Measurements from ENCODE around the gene CFAP410.
"Not testable (repeated sequence)": the region's sequence is repeated elsewhere in the genome, so short reads cannot be mapped to it uniquely, and the experiment has no call there.

CFAP410 gene

DNA sequence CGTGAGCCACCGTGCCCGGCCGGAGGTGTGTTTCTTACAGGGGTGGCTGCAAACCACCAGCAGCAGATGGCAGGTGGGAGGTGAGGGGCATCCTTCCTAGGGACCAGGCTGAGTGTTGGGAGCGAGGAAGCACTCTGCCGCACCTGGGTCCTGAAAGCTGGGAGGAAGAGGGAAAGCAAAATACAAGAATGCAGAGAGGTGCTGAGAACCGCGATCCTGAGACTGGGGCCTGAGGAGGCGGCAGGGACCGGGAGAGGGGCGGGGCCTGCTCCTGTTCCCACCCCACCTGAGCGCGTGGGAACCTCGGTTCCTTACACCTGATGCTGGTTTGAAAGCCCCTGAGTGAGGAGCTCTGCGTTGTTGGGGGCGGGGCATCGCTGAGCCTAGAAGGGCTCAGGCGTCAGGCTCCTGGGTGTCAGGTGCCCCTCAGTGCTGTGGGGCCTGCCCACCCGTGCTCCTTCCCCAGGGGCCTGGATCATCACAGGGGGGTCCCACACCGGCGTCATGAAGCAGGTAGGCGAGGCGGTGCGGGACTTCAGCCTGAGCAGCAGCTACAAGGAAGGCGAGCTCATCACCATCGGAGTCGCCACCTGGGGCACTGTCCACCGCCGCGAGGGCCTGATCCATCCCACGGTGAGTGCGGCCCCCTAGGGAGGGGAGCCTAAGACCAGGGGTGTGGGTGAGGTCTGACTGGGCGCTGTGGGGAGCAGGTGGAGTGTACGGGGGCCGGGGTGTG is 29.7 kb upstream of the CFAP410 start:
- no peak for DNase-seq

DNA sequence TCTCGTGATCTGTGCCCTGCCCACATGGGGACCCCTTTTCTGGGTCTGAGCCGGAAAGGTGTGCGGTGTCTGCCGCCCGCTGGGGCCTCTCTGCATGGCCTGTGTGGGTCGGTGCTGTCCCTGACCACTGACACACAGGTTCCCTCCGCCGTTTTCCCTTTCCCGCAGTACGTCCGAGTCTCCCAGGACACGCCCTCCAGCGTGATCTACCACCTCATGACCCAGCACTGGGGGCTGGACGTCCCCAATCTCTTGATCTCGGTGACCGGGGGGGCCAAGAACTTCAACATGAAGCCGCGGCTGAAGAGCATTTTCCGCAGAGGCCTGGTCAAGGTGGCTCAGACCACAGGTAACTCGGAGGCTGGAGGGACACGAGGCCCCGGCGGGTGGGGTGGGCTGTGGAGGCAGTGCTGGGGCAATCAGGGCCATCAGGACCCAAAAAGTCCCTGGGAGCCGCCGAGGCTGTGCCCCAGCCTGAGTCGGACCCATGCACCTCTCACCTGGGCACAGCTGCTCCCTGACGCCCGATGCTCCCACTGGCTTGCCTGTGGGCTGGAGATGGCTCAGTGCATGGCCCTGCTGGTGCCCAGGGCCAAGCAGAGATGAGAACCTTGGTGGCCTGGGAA is 27.5 kb upstream of the CFAP410 start:
- DNase-seq = no peak

DNA sequence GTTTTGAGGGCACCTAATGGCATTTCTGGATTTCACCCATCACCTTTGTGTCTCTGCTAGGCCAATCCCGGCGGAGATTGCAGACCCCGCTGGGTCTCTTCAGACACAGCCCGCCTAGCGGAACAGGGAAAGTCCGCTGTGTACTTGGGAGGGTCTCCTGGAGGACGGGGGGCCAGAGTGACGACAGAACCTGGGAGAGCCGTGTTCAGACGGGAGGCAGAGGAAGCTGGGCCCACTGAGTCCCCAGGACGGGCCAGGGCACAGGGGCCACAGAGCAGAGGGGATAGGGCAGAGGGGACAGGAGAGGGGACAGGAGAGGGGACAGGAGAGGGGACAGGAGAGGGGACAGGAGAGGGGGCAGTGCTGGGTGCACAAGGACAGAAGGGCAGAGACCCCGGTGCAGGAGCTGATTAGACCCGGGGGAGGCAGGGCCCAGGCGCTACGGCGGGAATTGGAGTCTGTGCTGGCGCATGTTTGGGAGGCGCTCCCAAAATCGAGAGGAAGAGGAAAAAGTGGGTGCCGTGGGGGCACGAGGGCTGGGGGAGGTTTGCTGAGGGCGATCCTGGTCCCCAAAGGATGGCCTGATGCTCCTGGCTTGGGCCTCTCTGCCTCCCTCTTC is 26.9 kb upstream of the CFAP410 start:
- no peak for DNase-seq

DNA sequence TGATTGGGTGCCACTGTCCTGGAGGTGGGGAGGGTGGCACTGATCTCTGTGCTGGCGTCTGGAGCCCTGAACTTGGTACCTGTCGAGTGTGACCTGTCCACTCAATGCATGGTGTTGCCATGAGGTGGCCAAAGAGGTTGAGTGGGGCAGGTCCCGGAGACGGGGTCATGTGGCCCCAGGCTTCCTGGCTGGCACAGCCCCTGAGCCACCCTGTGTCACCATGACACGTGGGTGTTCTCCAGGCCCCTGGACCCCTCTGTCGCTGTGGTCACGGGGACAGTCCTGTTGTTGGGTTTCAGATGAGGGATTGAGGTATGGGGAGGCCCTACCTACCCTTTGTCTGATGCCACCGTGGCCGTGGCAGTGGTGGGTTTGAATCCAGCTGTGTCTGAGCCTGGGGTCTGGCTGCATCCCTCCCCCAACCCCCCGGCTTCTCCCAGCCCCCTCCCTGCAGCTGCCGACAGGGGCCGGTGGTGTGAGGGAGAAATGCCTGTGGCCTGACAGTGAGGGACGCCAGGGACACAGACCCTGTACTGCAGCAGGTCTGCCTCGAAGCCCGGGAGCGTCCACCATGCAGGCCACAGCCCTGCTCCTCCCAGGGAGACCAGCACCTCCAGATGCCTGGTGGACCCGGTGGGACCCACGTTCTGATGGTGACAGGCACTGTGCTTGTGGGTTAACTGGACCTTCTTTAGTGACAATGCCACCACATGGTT is 26.2 kb upstream of the CFAP410 start:
- DNase-seq = no peak

DNA sequence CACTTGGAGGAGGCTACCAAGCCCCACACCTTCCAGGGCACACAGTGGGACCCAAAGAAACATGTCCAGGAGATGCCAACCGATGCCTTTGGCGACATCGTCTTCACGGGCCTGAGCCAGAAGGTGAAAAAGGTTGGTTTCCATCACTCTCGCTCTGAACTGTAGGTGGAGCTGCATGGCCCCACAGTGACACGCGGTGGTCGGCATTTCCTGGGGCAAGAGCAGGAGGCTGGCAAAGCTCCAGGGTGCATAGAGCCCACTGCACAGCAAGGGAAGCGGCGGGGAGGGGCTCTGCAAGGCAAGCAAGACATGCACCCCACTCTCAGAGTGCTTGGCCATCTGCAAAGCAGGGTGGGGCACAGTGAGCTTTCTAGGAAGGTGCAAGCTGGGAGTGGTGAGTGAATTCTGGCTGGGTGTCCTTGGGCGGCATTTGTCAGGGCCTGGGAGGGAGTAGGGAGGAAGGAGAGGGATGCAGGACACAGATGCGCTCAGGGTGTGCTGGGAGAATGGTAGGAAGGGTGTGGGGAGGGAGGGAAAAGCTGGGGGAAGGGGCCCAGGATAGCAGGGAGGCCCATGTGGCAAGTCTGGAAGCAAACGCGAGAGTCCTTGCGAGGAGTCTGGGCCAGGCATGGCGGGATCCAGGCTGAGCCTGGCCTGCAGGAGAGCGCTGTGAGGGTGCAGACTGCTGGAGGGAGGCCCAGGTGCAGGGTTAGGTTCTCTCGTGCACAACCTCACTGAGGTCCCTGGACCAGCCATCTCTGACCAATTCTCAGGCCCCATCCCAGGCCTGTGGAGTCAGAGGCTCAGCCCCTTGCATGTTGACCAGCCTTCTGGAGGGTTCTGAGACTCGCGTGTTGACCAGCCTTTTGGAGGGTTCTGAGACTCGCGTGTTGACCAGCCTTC is 25.2 kb upstream of the CFAP410 start:
- DNase-seq = no peak

DNA sequence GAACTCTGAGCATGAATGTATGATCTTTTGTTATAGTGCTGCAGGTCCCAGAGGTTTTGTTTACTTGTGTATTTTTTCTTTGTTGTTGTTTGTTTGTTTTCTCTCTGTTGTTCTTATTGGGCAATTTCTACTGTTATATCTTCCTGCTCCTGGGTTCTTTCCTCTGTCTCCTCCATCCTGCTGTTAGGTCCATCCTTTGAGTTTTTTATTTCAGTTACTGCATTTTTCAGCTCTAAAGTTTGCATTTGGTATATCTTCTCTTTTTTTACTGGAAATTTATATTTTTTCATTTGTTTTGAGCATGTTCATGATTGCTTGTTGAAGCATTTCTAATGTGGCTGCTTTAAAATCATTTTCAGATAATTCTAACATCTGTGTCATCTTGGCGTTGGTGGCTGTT is 24.1 kb upstream of the CFAP410 start:
- DNase-seq = no peak

DNA sequence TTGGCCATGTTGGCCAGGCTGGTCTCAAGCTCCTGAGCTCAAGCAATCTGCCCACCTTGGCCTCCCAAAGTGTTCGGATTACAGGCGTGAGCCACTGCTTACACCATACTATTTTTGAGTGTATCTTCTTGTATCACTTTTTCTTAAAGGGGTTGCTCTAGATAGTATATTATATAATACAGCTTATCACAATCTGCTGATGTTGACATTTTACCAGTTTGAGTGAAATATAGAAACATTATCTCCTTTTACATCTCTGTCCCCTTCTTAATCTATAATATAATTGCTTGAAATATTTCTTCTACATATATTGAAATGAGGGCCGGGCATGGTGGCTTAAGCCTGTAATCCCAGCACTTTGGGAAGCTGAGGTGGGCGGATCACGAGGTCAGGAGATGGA is 22.7 kb upstream of the CFAP410 start:
- not testable (repeated sequence) for DNase-seq

DNA sequence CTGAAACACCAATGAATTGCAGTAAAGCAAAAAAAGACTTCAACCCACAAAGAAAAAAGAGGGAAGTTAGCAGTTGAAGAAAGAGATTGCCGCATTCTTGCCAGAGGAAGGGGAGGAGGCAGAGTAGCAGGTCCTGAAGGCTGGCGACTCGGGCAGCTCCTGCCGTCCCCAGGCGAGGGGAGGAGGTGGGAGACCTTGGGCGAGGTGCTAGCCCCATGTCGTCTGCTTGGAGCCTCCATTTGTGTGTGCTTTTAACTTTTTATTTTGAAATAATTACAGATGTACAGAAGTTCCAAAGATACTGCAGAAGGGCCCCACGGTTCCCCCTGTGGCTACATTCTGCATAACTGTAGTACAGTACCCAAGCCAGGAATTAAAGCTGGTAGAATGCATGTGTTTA is 21.0 kb upstream of the CFAP410 start:
- DNase-seq = peak; percentile 8

DNA sequence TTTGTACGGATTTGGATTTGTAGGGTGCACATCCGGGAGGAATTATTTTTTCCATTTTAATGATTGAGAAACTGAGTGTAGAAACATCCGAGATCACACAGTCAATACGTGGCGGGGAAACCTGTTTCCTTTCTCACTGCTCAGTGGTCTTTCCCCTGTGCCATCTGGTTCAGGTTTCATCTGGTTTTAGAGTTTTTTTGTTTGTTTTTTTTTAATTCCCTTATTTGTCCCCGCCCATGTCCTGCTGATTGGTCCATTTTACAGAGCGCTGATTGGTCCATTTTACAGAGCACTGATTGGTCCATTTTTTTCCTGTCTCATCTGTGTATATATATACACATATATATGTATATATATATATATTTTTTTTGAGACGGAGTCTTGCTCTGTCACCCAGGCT is 20.2 kb upstream of the CFAP410 start:
- DNase-seq = no peak

DNA sequence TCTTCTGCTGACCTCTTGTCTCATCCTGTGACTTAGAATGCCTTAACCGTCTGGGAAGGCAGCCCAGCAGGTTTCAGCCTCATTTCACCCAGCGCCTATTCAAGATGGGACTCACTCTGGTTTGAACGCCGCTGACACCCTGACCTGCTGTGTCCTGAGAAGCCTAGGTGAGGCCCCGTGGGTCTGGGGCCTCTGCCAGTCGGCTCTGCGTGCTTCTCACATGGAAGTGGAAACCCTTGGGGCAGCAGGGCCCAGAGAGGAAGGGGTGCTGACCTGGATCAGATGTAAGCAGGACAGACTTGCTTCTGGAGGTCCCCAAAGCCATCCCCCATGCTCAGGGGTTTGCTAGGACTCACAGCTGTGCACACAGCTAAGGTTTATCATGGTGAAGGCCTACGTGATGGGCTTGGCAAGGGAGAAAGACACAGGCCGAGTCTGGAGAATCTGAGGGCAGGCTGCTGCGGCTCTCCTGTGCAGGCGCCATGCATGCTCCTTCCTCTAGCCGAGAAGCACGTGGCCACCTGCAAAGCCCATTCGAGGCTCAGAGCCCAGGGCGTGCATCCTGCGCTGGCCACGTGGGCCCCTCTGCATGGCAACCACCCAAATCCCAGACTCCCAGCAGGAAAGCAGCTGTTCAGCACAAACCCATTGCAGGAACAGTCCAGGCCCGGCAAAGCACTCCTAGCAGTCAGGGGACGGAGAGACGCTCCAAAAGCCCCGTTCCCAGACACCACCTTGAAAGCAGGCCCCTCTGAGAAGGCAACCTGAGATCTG is 18.1 kb upstream of the CFAP410 start:
- no peak for DNase-seq

DNA sequence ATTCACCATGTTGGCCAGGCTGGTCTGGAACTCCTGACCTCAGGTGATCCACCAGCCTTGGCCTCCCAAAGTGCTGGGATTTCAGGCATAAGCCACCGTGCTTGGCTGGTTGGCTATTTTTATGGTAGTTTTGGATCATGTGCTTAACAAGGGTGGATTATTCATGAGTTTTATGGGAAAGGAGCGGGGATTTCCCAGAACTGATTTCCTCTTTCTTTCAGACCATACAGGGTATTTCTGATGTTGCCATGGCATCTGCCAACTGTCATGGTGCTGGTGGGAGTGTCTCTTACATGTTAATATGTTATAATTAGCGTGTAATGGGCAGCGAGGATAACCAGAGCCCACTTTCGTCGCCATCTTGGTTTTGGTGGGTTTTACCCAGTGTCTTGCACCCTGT is 17.4 kb upstream of the CFAP410 start:
- no peak for DNase-seq

DNA sequence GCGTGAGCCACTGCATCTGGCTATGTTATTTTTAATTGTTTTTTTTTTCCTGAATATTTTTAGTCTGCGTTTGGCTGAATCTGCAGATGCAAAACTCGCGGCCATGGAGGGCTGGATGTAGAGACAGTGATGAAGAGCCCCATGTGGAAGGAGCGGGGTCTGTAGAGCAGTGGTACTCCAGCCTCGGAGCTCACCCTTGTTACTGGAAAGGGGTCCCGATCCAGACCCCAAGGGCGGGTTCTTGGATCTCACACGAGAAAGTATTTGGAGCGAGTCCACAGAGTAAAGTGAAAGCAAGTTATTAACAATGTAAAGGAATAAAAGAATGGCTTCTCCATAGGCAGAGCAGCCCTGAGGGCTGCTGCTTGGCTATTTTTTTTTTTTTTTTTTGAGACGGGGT is 17.0 kb upstream of the CFAP410 start:
- DNase-seq = no peak

DNA sequence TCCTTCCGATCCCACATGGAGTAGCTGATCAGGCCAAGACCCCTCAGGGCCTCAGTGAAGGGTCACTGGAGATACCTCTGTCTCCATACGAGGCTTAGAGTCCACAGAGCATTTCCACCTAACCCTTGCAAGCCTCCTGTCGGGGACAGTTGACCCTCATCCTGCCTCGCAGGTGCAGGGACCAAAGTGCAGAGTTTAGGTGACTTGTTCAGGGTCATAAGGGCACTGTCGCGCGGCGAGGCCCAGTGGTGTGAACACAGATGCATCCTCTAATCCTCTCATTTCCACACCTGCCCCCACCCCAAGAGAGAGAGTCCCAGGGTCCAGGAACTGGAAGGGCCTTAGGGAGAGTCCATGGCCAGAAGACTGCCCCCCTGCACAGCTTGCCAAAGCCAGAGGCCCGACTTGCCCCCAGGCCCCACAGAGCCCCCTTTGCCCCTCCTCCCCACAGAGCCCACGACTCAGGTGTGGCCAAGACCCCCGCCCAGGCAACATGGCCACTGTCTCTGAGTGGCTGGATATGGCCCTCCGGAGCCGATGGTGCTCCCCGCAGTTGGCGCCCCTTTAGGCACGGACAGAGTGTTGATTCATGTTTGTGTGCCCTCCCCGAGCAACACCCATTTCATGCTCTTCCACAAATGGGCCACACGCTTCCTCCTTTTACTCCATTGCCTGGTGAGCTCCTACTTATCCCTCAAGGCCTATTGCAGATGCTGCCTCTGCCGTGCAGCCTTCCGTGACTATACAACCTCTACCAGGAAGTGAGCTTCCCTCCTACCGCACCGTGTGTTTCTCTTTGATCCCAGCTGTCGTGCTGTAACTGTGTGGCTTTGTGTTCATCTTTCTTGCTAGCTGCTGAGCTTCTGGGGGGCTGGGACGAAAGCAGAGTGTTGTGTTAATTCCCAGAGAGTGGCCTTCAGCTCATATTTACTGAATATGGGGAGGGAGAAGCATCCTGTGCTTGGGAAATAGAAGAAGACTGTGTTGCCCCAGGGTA is 15.9 kb upstream of the CFAP410 start:
- no peak for DNase-seq

DNA sequence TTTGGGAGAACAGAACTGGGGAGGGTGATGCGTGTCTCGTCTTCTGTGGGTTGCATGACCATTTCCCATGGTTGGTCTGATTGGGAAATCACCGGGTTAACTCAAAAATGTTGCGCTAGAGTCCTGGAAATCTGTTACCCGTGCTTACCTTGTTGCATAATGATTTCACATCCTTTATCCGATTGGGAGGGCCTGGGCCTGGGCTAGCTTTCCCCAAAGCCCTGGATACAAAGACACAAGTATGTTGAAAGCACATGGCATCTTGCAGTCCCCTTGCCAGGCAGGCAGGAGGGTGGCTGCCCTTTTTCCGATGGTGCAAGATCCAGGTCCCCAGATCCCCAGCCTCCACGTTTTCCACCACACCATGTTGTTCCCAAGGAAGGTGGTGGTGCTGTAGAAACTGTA is 14.8 kb upstream of the CFAP410 start:
- DNase-seq = no peak

DNA sequence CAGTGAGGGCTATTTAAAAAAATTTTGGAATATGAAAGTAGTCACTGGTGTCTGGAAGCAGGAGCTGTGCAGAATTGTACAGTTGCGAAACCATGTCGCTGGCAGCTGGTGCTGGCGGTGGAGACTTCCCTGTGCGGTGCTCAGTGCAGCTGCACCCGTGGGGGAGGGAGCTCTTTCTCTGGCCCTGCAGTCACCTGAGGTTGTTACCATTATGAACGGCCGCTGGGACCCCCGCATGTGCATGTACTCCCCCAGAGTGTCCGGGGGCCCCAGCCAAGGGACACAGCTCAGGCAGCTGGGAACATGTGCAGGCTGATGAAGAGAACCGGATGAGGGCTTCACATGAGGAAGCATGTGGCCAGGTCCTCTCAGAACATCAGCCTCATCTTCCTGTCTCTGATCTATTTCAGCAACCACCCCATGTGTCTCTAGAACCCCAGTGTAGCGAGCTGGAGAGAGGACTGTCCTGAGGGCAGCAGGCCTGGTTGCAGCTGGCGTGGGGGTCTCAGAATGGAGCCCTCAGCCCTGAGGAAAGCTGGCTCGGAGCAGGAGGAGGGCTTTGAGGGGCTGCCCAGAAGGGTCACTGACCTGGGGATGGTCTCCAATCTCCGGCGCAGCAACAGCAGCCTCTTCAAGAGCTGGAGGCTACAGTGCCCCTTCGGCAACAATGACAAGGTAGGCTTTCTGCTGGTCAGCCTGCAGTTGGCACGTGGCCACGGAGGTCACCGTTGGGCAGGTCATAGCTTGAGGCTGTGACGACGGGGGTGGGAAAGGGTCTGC is 14.2 kb upstream of the CFAP410 start, which contains the start of gene TRPM2:
TSS of gene TRPM2 (plus strand) at position 431 of the 780 bp plus-strand sequence. CDS start at position 511, 80 bp downstream.
- peak; percentile 24 for DNase-seq

DNA sequence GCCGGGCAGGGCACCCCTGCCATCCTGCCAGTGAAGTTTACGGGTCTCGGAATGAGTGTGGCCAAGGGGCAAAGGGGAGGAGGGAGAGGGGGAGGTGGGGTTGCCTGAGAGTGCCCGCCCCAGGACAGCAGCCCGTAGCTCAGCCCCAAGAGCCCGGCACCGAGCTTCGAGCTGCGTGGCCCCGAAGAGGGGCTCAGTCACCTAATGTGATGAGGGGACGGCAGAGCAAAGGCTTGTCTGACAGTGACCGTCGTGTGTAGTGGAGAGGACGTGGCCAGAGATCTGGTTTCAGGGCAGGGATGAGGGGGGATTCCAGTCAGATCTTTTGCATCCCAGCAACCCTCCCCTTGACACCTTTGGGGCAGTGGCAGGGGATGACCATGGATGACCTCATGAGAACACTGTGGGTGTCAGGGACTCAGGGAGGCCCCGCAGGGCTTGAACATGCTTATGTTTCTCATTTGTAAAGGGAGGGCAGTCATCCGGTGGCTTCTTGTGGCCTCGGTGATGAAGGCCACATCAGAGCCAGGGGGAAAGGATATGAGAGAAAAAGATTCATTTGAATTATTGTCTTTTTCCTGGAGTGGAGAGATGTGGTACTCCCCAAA is 13.2 kb upstream of the CFAP410 start:
- no peak for DNase-seq

DNA sequence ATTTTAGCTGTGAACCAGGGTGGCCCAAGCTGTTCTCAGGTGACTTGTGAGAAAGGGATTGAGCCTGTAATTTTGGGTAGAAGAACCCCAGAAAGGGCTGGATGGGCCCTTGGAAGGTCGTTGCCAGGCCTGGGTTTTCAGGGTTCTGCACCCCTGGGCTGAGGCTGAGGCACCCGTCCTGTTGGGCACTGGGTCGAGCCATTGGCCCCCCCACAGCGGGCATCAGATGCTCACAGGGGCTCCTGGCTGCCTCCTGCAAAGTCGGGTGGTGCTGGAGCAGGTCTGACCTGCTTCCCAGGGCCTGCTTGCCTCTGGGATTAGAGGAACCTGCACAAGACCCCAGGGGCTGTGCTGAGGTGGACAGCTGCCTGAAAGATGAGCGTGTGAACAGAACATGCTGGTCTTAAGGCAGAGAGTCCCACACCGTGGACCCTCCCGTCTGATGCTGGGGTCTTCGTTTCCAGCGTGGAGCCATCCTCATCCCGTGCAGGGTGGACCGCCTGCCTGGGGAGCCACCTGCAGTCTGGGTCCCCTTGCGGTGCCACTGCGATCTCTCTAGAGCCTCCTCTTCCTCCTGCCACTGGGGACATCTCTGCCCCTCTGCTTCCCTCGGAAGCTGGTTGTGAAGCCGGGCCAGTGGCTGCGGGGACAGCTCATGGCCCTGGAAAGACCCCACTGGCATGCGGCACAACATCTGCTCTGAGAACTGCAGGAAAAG is 12.5 kb upstream of the CFAP410 start:
- DNase-seq = no peak

DNA sequence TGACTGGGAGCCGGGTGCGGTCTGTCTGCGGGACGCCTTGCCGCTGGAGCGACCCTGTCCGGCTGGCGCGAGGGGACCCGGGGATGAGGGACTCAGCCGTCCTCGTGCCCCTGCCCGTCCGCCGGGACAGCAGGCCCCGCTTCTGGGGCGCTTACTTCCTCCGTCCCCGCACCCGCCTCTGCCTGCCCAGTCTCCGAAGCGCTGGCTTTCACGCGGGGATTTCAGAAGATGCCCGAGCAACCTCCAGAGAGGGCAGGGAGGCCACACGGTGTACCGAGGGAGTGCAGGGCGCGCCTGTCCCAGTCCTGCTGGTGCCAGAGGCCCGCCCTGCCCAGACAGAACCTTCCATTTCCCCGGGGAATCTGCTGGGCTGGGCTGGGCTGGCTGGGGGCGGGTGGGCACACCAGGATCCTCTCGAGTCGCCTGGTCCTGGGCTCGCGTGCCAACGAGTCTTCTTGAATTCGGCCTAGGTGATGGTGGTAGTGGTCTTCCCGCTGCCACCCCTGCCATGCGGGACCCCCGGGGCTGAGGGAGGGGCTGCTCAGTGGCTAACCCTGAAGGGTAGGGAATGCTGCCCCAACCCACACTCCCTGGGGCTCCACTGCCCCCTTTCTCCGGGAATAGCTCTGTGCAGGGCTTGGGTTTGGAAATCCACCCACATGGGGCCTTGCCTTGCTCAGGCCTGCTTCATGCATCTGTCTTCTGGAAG is 11.7 kb upstream of the CFAP410 start:
- DNase-seq = no peak

Data from NCI-H1694 (cell line).